Stimulated activated CD8-positive, alpha-beta memory T cell treated with anti-CD3 and anti-CD28 coated beads, Interleukin-12 subunit alpha, Interleukin-12 subunit beta, amount 100 ng/mL, for 4 hours (primary cell): ENCODE measurements around the gene SP3.

Experiments
- DNase-seq: peaks from one replicate; pipeline ENCODE4 v3.0.0-alpha.2; 2020; ENCODE audit warnings: low read depth

SP3 gene

DNA sequence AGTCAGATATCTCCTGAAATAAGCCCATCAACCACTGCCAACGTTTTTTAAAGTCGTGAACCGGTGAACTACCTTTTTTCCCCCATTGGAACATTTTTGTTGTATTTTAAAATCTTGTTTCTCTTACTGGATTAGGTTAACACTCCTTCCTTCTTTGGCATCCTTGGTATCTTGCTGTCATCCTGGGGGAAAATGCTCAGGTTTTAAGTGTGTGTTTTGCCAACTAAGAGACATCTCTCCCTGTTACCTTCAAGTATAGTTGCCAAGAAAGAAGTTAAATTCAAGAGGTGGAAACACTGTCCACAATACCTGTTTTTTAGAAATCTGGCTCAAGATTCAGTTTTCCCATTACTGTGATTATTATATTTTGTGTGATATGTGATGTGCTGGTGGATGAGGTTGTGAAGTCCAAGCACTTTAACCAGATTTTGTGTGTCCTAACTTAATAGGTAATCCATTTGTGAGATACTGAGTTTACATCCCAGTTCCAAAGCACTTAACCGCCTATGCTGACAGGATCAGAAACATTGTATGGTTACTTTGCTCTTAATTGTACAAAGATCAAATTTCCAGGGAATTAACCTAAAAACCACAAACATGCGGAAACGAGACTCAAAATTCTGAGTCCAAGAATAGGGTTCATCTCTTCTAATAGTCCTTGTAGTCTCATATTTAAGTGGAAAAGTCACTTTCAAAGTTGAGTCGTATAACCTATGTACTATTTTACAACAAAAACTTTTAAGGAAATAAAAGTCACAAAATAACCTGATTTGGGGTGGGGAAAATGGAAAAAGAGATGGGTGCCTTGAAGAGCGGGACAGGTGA, 1.3 kb upstream of the SP3 start:
- no peak for DNase-seq

GRCh38 chr2:173964565-173965371, 405 bp downstream of the SP3 start:
- peak; percentile 73 for DNase-seq

GRCh38 chr2:173963817-173964564, 1.2 kb downstream of the SP3 start:
- DNase-seq, result peak; percentile 89

- no peak for DNase-seq
Measured at GRCh38 chr2:173963323-173963816, 1.8 kb downstream of the SP3 start.

GRCh38 chr2:173962583-173963110, 2.5 kb downstream of the SP3 start:
- DNase-seq, result no peak

DNA sequence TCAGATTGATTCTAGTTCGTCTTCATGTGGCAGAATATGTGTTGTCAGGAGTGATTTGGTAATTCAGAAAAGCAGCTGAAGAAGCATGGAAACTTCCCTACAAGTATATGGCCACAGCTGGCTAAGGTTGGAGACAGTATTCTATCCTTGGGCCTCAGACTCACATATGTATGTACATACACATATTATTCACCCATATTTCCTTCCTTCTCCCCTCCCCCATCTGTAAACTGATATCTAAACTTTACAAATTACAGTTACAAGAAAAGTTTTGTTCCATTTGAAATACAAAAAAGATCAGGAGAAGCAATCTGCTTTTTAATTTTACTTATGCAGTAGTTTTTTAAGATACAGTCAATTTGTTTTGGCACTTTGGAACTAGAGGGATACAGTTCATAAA, 3.1 kb downstream of the SP3 start:
- DNase-seq, result no peak

- DNase-seq, result no peak
Measured at GRCh38 chr2:173961346-173961705, 3.8 kb downstream of the SP3 start.

- no peak for DNase-seq
Measured at GRCh38 chr2:173959909-173960308, 5.3 kb downstream of the SP3 start.

GRCh38 chr2:173959358-173959884, 5.8 kb downstream of the SP3 start:
- DNase-seq, result no peak

DNA sequence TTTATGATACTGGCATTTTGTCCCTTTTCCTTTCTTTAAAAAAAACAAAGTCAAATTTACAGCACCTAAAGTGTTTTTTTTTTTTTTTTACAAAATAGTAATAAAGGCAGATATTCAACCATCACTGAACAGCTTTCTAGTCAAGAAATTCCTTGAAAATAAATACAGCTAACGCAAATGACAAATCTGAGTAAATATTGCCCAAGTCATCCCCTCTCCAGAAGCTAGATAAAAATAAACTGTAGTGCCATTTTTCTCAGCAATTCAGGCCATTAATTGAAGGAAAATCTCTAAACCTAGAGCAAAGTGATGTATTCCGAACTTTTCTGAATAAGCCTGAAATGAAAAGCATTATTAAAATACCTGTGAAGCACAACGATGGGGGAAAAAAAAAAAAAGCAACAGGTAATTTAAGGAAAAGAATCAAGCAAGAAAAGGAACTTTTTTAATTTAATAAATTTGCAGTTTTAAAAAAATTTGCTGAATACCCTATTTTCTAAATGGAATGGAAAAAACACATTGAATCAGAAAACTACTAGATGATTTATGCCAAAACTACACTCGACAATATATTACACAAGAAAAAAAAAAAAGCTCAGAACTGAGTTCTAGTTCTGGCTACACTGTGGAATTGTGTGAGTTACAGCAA, 6.9 kb downstream of the SP3 start:
- no peak for DNase-seq

GRCh38 chr2:173957517-173957916, 7.7 kb downstream of the SP3 start:
- no peak for DNase-seq

DNA sequence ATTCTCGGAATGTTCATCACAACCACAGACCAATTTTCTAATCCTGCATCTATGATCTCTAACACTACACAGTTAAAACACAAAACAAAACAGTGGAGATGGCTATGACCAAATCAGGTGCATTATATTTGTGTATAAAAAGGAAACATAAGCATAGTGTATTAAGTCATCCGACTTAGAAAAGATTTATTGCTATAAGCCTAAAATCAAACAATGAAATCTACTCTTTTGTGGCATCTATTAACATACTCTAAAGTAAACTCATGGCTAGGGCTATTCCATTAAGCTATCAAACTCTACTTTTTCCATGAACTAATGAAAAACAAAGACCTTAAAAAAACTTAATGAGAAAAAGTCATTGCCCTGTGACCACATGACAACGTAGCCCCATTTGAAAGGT, 8.7 kb downstream of the SP3 start:
- no peak for DNase-seq

GRCh38 chr2:173955867-173956266, 9.3 kb downstream of the SP3 start:
- DNase-seq, result no peak

- no peak for DNase-seq
Measured at GRCh38 chr2:173955004-173955403, 10.2 kb downstream of the SP3 start.

DNA sequence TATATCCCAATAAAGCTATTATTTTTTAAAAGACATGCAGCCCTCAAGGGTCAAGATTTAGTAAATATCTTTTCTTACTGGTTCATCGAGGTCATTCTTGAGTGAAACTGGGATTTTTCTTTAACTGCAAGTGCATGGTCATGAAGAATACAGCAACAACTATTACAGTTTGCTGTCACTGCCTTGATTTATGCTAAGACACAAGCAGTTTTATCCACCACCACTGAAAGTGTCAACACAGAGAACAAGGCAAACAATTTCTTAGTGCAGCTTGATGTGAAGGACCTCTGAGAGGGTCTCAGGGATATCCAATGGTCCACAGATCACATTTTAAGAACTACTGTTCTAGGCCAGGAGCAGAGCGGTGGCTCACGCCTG, 12.1 kb downstream of the SP3 start:
- DNase-seq, result no peak

- no peak for DNase-seq
Measured at GRCh38 chr2:173952267-173953046, 12.7 kb downstream of the SP3 start.

DNA sequence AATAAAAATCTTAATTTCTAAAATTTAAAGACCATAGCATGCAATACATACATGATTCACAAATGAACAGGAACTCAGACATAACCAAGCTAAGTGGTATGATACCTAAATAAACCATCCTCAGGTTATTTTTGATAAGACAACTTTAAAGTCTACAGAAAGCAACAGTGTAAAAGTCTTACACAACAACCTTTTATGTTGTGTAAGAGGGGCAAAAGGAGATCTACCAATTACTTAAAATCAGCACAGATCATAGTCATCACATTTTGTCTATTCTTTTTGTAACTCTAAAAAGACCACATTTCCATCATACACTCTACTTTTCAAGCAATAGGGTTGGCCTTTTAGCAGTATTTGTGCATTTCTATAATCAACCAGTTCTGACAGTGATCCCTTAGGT, 16.3 kb downstream of the SP3 start:
- DNase-seq, result no peak

DNA sequence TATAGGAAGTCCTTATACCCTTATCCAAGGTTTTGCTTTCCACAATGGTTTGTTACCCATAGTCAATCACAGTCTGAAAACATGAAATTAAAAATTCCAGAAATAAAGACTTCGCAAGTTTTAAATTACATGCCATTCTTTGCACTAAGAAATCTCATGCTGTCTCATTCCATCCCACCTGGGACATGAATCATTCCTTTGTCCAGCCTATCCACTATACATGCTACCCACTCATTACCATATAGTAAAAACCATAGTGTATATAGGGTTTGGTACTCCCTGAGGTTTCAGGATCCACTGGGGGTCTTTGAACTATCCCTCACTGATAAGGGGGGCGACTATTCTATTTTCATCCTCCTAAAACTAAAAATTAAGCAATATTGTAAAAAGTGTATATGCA, 17.0 kb downstream of the SP3 start:
- no peak for DNase-seq

DNA sequence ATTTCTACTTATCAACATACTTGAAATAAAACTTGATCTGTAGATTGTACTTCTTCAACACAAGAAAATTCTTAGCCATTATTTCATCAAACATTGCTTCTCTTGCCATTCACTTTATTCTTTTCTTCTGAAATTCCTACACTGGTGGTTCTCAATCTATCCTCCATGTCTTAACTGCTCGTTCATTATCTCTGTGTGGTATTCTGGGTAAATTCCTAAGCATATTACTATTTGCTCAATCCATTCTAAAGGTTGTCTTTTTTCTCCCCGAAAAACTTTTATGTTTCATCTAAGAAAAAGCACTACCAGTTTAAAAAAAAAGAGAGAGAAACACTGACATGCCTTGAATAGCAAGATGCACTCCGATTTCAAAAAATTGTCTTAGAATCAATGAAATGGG, 18.0 kb downstream of the SP3 start:
- no peak for DNase-seq

GRCh38 chr2:173943738-173944137, 21.4 kb downstream of the SP3 start:
- DNase-seq, result no peak
